HepG2 (cell line): ENCODE data around the gene MCOLN1. TPM values are rescaled to one million over a fixed set of nuclear protein-coding genes. Genes with fewer than 3 reads are reported as not detected.

ENCODE experiments used
- ATAC-seq: fragments of 200-7000 bp; cut with Tn5 transposase; 3 replicates; pipeline ENCODE4 v1.9.1; 2020; ENCODE audit warnings: mild to moderate bottlenecking, moderate library complexity
- BruUV-seq: library from RNA; stranded (reverse); fragments of 400-500 nt; replicated peaks from 2 replicates; lab custom pipeline; 2021; lab: Mats Ljungman, UMichigan
- CTCF ChIA-PET: fragments of 300-600 bp; formaldehyde crosslinking; extraction: SDS; loops from one replicate; lab custom pipeline; 2021; ENCODE audit warnings: low total read pairs, inconsistent platforms, low intra/inter-chr PET ratio; lab: Yijun Ruan, JAX
- POLR2A ChIA-PET: fragments of 350-600 bp; sonication (Branson Sonifier 250); formaldehyde crosslinking; loops from one replicate; lab custom pipeline; 2020; ENCODE audit warnings: antibody characterized with exemption, inconsistent platforms; lab: Yijun Ruan, JAX
- DNase-seq: peaks from one replicate; pipeline ENCODE4 v3.0.0-alpha.2; 2015; ENCODE audit warnings: low spot score
- FAIRE-seq: peaks from 3 replicates; lab custom pipeline; 2011; peaks lifted over from hg19 to GRCh38; lab: Jason Lieb, UNC
- H2AFZ ChIP-seq: one replicate; pipeline ENCODE4 v1.6.1; 2011; ENCODE audit warnings: low read length, inconsistent platforms
- H3K27ac ChIP-seq: fragments of 300-600 bp; 3 replicates; pipeline ENCODE4 v1.8.0; 2011; ENCODE audit warnings: mixed run types, mild to moderate bottlenecking, mixed read lengths, low read length, inconsistent platforms; ENCODE audit not compliant: insufficient read depth; ENCODE audit errors: extremely low read length
- H3K27me3 ChIP-seq, 2 experiments: fragments of 200-600 bp in 1 of 2; 2 replicates in 1 of 2; 3 replicates in 1 of 2; pipeline versions ENCODE4 v1.6.0 to v1.8.0; 2011; ENCODE audit warnings: low read length in 2 of 2, mild to moderate bottlenecking in 2 of 2, moderate library complexity in 2 of 2, inconsistent platforms in 1 of 2; ENCODE audit not compliant: insufficient read depth in 2 of 2, control insufficient read depth in 1 of 2
- H3K36me3 ChIP-seq, 2 experiments: fragments of 200-600 bp in 1 of 2; replicated peaks in 1 of 2; 2 replicates in 1 of 2; 3 replicates in 1 of 2; pipeline versions ENCODE4 v1.5.1 to v1.8.0; 2011; ENCODE audit warnings: low read length in 2 of 2, inconsistent platforms in 1 of 2; ENCODE audit not compliant: insufficient read depth in 2 of 2, control insufficient read depth in 1 of 2
- H3K4me1 ChIP-seq: 2 replicates; pipeline ENCODE4 v1.5.1; 2012; ENCODE audit warnings: low read length, inconsistent platforms; ENCODE audit not compliant: insufficient read depth
- H3K4me2 ChIP-seq: 2 replicates; pipeline ENCODE4 v1.6.0; 2011; ENCODE audit warnings: low read depth, low read length, inconsistent platforms
- H3K4me3 ChIP-seq, 3 experiments: fragments of 200-600 bp in 1 of 3; sonication (generic), shearing (Covaris generic) in 1 of 3; replicated peaks in 1 of 3; 2 replicates each; pipeline ENCODE4 v1.5.1; 2011 to 2016; ENCODE audit warnings: low read length in 3 of 3, inconsistent platforms in 2 of 3, low read depth in 2 of 3, mild to moderate bottlenecking in 2 of 3, control low read depth in 1 of 3, mixed read lengths in 1 of 3; ENCODE audit not compliant: insufficient read depth in 1 of 3
- H3K79me2 ChIP-seq: one replicate; pipeline ENCODE4 v1.6.1; 2011; ENCODE audit warnings: low read length, inconsistent platforms; ENCODE audit not compliant: insufficient read depth
- H3K9ac ChIP-seq: 2 replicates; pipeline ENCODE4 v1.6.0; 2011; ENCODE audit warnings: mild to moderate bottlenecking, low read depth, low read length, inconsistent platforms; ENCODE audit not compliant: insufficient read depth
- H3K9me3 ChIP-seq: 2 replicates; pipeline ENCODE4 v1.5.1; 2012; ENCODE audit warnings: mild to moderate bottlenecking, low read length
- H4K20me1 ChIP-seq: 2 replicates; pipeline ENCODE4 v1.6.0; 2011; ENCODE audit warnings: inconsistent platforms, mild to moderate bottlenecking, low read length, moderate library complexity; ENCODE audit not compliant: insufficient read depth
- DNMT1 ChIP-seq: sonication (generic); formaldehyde crosslinking; IDR thresholded peaks from 2 replicates; pipeline ENCODE4 v1.5.1; 2020; ENCODE audit warnings: mild to moderate bottlenecking, missing genetic modification reagents
- LCORL ChIP-seq, 2 experiments: fragments of 450-650 bp in 1 of 2; sonication (generic) in 1 of 2; formaldehyde crosslinking in 1 of 2; IDR thresholded peaks; 2 replicates each; pipeline versions ENCODE4 v1.5.0 to v1.6.1; 2017 to 2020; ENCODE audit warnings: antibody characterized with exemption in 1 of 2, missing genetic modification reagents in 1 of 2
- NFYB ChIP-seq: sonication (generic); formaldehyde crosslinking; IDR thresholded peaks from 2 replicates; pipeline ENCODE4 v1.4.0; 2020; ENCODE audit warnings: missing genetic modification reagents
- RFX1 ChIP-seq: fragments of 450-650 bp; IDR thresholded peaks from 2 replicates; pipeline ENCODE4 v1.6.1; 2017
- ZNF329 ChIP-seq: sonication (generic); formaldehyde crosslinking; IDR thresholded peaks from 2 replicates; pipeline ENCODE4 v1.9.0; 2021; ENCODE audit warnings: low read depth, mild to moderate bottlenecking, missing genetic modification reagents
- WGBS: methylation state at CpG from one replicate; pipeline ENCODE4 v1.1.6; 2017; ENCODE audit warnings: low lambda C conversion rate; 5-methylcytosine and 5-hydroxymethylcytosine counted together
- in situ Hi-C: cut with HindIII; loops from 2 replicates; pipeline ENCODE4 v1.10.0; 2017; ENCODE audit warnings: low pct_unique_long_range_greater_than_20kb; ENCODE audit not compliant: extremely low pct_ligation_motif_present
- intact Hi-C: fragments of 100-400 bp; cut with micrococcal nuclease; formaldehyde crosslinking; loops from one replicate; pipeline ENCODE4 v1.10.0; 2022; ENCODE audit not compliant: unreplicated experiment
- polyA plus RNA-seq, 8 experiments: library from polyadenylated mRNA; depleted of rRNA in 3 of 8; stranded (reverse) in 7 of 8; unstranded in 1 of 8; fragments of >200 nt; fragmentation: Illumina TruSeq in 4 of 8; extraction: Trizol in 4 of 8; gene quantifications; 2 replicates each; pipeline versions ENCODE4 v1.2.1 to v1.2.3, GENCODE V29; 2011 to 2016; ENCODE audit warnings: low read depth in 4 of 8, missing spikeins in 1 of 8, mixed read lengths in 1 of 8; ENCODE audit not compliant: insufficient read depth in 1 of 8
- total RNA-seq, 5 experiments: library from RNA; depleted of rRNA; stranded (reverse); fragments of >200 nt; fragmentation: Illumina TruSeq; extraction: Trizol; gene quantifications; 2 replicates each; pipeline ENCODE4 v1.2.3, GENCODE V29; 2016; ENCODE audit warnings: low read depth in 1 of 5

The MCOLN1 gene
- total and polyA plus RNA-seq, 2 of the 13 experiments (the other 11 are each of a cell fraction or from before 2014, with no cell fraction given) = 3.4 to 15.7 TPM

DNA sequence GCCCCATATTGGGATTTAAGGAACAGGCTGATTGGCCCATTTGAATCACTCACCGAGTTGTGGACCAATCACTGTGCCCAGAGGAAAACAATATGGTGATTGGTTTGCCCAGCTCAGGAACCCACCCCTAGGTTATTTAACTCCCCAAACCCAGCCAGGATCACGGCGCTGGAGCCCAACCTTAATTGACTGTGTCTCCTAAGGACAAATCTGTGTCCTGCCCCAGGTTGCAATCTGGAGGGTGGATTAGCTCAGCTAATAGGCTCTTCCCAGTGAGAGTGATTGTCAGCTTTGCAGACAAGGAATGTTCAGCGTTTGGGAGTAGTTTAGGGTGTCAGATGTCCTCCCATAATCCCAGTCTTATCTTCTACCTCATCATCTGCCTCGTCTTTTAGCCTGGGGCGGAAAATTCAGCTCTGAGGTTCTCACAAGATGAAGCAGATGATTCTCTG lies 10.0 kb upstream of the MCOLN1 start:
- Histone ChIP-seq H3K4me3 (no peak overlapping the region), H3K36me3 (no peaks in the 10 kb centered on the region), H3K27me3 (no peaks in the 10 kb centered on the region; a peak in 1 of 5 replicates), H3K27ac (no peak overlapping the region), H3K4me1 (peaks cover 18% of the 10 kb centered on the region), H3K9ac (no peak overlapping the region), H3K9me3 (no peaks in the 10 kb centered on the region), H3K79me2 (no peaks in the 10 kb centered on the region), H4K20me1 (no peaks in the 10 kb centered on the region), H2AFZ (no peak overlapping the region), H3K4me2 (no peak overlapping the region)
- in situ Hi-C loops (no loop called here), intact Hi-C loops (no loop called here)
- no TSS peak for BruUV-seq
- WGBS = 50% methylated on average over 4 of the region's 6 CpGs
- ATAC-seq (no peak), FAIRE-seq (no peak), DNase-seq (no peak)
- ChIA-PET POLR2A (no interaction called here), CTCF (no interaction called here)
- TF ChIP-seq LCORL (IDR thresholded peaks at IDR 0.05) (no peak), LCORL (CRISPR knock-in tag; IDR thresholded peaks at IDR 0.05) (no peak), NFYB (0 out of 2 replicates have a peak, but pooled peaks have one; percentile 19)

DNA sequence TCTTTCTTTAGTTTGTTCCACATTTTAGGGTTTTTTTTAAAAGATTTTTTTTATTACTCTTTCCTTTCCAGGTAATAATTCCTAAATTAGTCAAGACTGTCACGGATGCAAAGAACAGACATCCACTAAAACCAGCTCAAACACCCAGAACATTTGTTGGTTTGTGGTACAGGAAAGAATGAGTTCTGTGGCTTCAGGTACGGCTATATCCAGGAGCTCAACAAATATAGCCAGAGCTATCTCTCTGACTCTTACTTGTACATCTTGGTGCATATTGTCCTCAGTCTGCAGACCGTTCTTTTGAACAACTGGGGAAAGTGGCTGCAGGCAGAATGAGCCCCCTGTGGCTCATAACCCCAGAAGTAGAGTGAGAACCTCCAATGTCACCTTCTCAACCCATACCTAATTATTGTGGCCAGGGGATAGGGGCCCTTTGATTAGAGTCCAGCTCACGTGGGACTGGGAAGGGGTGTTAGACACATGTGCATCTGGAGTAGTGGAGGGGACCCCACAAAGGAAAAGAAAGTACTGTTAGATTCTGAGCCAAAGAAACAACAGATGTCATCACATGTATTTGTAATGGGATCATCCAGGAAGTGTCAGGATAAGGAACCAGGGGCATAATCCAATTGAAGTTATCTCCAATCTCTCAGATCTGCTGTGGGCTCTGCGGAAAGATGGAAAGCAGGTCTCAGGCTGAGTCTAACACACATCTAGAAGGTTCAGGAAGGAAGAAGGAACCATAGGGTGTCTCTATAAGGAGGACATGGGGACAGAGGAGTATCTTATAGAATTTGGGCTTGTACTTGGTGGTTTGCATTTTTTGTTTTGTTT lies 8.4 kb upstream of the MCOLN1 start:
- 35% methylated on average over 5 of the region's 5 CpGs for WGBS
- Histone ChIP-seq H4K20me1 (no peaks in the 10 kb centered on the region), H3K36me3 (no peaks in the 10 kb centered on the region), H3K9me3 (no peaks in the 10 kb centered on the region), H2AFZ (no peak overlapping the region), H3K4me3 (no peak overlapping the region), H3K27me3 (no peaks in the 10 kb centered on the region; a peak in 1 of 5 replicates), H3K79me2 (no peaks in the 10 kb centered on the region), H3K4me1 (peaks cover 18% of the 10 kb centered on the region), H3K27ac (no peak overlapping the region), H3K4me2 (no peak overlapping the region), H3K9ac (no peak overlapping the region)
- DNase-seq = no peak
- TF ChIP-seq ZNF329 (CRISPR knock-in tag) (peak; percentile 97), RFX1 (no peak), DNMT1 (no peak)
- ChIA-PET CTCF (no interaction called here), POLR2A (no interaction called here)
- in situ Hi-C loops = no loop called here
- no peak for ATAC-seq
- FAIRE-seq = no peak
- no TSS peak for BruUV-seq
- intact Hi-C loops = no loop called here
